ENCODE measurements around the gene CERKL. TPM values are rescaled to one million over a fixed set of nuclear protein-coding genes. Genes with fewer than 3 reads are reported as not detected.

CERKL gene
- total and polyA plus RNA-seq, 12 donors = not detected

GRCh38 chr2:181605889-181606837, 50.7 kb downstream of the CERKL start:
- H3K9me3 ChIP-seq = peaks cover 0 to 11% (median 0%) of the 10 kb centered on the region in 11 donors
- WGBS, 2 donors = 51 to 73% methylated on average over 2 to 3 of the region's 3 CpGs
- H3K36me3 ChIP-seq = no peaks in the 10 kb centered on the region
- no peak for DNase-seq
- H3K4me3 ChIP-seq = no peak overlapping the region
- no peak for TF ChIP-seq CTCF (IDR thresholded peaks at IDR 0.05)
- intact Hi-C loops (cut with DNase I) = no loop called here
- H3K27ac ChIP-seq = no peak overlapping the region
- no peaks in the 10 kb centered on the region for H3K27me3 ChIP-seq
- no peaks in the 10 kb centered on the region for H3K4me1 ChIP-seq
- no peak for ATAC-seq

- no peak overlapping the region for H3K27ac ChIP-seq
- H3K36me3 ChIP-seq = no peaks in the 10 kb centered on the region
- no peak for TF ChIP-seq CTCF (IDR thresholded peaks at IDR 0.05)
- H3K4me3 ChIP-seq = no peak overlapping the region
- 86 to 94% methylated on average over 1 of the region's 1 CpG for WGBS, 2 donors
- H3K27me3 ChIP-seq = peaks cover 0 to 10% (median 0%) of the 10 kb centered on the region in 7 donors
- intact Hi-C loops (cut with DNase I) = no loop called here
- ATAC-seq (no peak), DNase-seq (no peak)
- peaks cover 0 to 11% (median 0%) of the 10 kb centered on the region in 11 donors for H3K9me3 ChIP-seq
- H3K4me1 ChIP-seq = no peaks in the 10 kb centered on the region
Observed at GRCh38 chr2:181602017-181602416, 54.9 kb downstream of the CERKL start.

- no peak for ATAC-seq
- Histone ChIP-seq H3K4me1 (no peaks in the 10 kb centered on the region), H3K27ac (no peak overlapping the region), H3K4me3 (no peak overlapping the region), H3K36me3 (no peaks in the 10 kb centered on the region), H3K9me3 (no peaks in the 10 kb centered on the region), H3K27me3 (peaks cover 0 to 10% (median 0%) of the 10 kb centered on the region in 7 donors)
- TF ChIP-seq CTCF (IDR thresholded peaks at IDR 0.05) = no peak
- DNase-seq = no peak
- intact Hi-C loops (cut with DNase I) = no loop called here
- WGBS, 2 donors = 57 to 77% methylated on average over 1 of the region's 1 CpG
Observed at GRCh38 chr2:181596556-181596955, 60.3 kb downstream of the CERKL start.

- no peak for ATAC-seq
- H3K27me3 ChIP-seq = peaks cover 0 to 19% (median 0%) of the 10 kb centered on the region in 7 donors
- H3K36me3 ChIP-seq = no peaks in the 10 kb centered on the region
- no peak overlapping the region for H3K4me3 ChIP-seq
- DNase-seq = no peak
- H3K27ac ChIP-seq = no peak overlapping the region
- WGBS, 2 donors = 52 to 69% methylated on average over 2 of the region's 2 CpGs
- H3K9me3 ChIP-seq = no peaks in the 10 kb centered on the region
- TF ChIP-seq CTCF (IDR thresholded peaks at IDR 0.05) = no peak
- intact Hi-C loops (cut with DNase I) = no loop called here
- H3K4me1 ChIP-seq = no peaks in the 10 kb centered on the region
Observed at GRCh38 chr2:181594322-181594721, 62.6 kb downstream of the CERKL start.
